A673 (cell line): ENCODE measurements around the gene CMBL.

Experiments used
- EZH2 ChIP-seq: fragments of 200-600 bp; sonication (generic); IDR thresholded peaks from 2 replicates; pipeline ENCODE4 v1.6.1; 2017; ENCODE audit warnings: borderline replicate concordance, low read depth, mild to moderate bottlenecking, mixed read lengths, antibody characterized with exemption, low read length; ENCODE audit not compliant: poor library complexity, severe bottlenecking
- TF ChIP-seq, protein P1 (sequence below): fragments of 300-800, 200-600 bp; sonication (generic); conservative IDR thresholded peaks from 2 replicates; pipeline ENCODE4 v1.5.1; 2017; ENCODE audit warnings: low read depth, mild to moderate bottlenecking, antibody characterized with exemption, low read length, moderate library complexity, mixed read lengths

DNA sequence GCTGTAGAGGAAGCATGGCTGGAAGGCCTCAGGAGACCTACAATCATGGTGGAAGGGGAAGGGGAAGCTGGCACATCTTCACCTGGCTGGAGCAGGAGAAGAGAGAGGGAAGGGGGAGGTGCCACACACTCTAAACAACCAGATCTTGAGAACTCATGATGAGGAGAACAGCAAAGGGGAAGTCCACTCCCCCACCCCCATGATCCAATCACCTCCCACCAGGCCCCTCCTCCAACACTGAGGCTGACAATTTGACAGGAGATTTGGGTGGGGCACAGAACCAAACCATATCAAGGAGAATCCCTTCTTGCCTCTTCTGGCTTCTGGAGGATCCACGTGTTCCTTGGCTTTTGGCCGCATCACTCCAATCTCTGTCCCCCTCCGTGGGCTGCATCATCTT is 13.1 kb upstream of the CMBL start:
- TF ChIP-seq, protein P1, sequence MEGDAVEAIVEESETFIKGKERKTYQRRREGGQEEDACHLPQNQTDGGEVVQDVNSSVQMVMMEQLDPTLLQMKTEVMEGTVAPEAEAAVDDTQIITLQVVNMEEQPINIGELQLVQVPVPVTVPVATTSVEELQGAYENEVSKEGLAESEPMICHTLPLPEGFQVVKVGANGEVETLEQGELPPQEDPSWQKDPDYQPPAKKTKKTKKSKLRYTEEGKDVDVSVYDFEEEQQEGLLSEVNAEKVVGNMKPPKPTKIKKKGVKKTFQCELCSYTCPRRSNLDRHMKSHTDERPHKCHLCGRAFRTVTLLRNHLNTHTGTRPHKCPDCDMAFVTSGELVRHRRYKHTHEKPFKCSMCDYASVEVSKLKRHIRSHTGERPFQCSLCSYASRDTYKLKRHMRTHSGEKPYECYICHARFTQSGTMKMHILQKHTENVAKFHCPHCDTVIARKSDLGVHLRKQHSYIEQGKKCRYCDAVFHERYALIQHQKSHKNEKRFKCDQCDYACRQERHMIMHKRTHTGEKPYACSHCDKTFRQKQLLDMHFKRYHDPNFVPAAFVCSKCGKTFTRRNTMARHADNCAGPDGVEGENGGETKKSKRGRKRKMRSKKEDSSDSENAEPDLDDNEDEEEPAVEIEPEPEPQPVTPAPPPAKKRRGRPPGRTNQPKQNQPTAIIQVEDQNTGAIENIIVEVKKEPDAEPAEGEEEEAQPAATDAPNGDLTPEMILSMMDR = no peak
- TF ChIP-seq EZH2 = no peak
